ENCODE data around the gene ATP6V0E1. TPM values are rescaled to one million over a fixed set of nuclear protein-coding genes. Genes with fewer than 3 reads are reported as not detected.

The ATP6V0E1 gene
- total and polyA plus RNA-seq, 2 experiments from 2014 or later: 75.9 to 250 TPM

DNA sequence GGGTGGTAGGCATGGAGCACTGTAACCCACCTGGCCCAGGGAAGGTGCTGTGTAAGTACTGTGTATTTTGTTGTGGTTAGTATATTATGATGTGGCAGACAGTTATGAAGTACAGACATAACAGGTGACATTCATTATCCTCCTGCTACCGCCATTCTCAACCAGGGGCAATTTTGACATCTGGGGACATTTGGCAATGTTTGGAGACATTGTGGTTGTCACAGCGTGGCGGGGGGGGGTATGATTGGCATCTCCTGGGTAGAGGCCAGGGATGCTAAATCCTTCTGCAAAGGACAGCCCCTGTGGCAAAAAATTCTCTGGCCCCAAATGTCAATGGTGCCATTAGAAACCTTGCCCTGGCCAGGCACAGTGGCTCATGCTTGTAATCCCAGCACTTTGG is 34.1 kb upstream of the ATP6V0E1 start (continued):
- TF ChIP-seq, protein P1, sequence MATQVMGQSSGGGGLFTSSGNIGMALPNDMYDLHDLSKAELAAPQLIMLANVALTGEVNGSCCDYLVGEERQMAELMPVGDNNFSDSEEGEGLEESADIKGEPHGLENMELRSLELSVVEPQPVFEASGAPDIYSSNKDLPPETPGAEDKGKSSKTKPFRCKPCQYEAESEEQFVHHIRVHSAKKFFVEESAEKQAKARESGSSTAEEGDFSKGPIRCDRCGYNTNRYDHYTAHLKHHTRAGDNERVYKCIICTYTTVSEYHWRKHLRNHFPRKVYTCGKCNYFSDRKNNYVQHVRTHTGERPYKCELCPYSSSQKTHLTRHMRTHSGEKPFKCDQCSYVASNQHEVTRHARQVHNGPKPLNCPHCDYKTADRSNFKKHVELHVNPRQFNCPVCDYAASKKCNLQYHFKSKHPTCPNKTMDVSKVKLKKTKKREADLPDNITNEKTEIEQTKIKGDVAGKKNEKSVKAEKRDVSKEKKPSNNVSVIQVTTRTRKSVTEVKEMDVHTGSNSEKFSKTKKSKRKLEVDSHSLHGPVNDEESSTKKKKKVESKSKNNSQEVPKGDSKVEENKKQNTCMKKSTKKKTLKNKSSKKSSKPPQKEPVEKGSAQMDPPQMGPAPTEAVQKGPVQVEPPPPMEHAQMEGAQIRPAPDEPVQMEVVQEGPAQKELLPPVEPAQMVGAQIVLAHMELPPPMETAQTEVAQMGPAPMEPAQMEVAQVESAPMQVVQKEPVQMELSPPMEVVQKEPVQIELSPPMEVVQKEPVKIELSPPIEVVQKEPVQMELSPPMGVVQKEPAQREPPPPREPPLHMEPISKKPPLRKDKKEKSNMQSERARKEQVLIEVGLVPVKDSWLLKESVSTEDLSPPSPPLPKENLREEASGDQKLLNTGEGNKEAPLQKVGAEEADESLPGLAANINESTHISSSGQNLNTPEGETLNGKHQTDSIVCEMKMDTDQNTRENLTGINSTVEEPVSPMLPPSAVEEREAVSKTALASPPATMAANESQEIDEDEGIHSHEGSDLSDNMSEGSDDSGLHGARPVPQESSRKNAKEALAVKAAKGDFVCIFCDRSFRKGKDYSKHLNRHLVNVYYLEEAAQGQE (IDR thresholded peaks at IDR 0.05; ENCODE audit: unreplicated experiment): no peak
- TF ChIP-seq STAT1 (IDR thresholded peaks at IDR 0.05; ENCODE audit: unreplicated experiment): no peak

DNA sequence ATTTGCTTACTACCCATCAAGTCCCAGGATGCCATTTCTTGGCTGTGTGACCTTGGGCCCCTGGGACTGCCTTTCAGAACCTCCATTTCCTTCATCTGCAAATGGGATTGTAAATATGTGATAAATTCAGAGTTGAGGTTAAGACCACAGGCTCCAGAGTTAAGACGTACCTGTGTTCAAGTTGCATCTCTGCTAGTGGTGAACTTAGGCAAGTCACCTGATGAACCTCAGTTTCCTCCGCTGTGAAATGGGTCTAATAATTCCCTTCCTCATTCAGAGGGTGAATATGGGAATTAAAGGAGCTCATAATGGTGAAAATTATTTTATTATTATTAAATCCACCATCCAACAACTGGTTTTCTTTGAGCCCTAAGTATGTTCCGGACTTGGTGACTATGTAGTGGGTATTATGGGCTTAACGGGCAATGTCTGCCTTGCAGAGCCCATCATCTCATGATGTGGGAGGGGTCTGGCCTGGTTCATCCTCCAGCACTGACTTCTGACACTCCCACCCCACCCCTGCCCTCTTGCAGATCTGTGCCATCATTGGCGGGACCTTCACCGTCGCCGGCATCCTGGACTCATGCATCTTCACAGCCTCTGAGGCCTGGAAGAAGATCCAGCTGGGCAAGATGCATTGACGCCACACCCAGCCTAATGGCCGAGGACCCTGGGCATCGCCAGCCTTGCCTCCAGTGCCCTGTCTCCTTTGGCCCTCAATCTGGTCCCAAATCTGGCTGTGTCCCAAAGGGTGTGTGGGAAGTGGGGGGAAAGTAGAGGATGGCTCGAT is 33.2 kb upstream of the ATP6V0E1 start:
- no peak overlapping the region for H3K4me2 ChIP-seq
- Mint-ChIP-seq H3K27ac (no peak overlapping the region), H3K9me3 (no peaks in the 10 kb centered on the region), H3K4me3 (no peak overlapping the region), H3K27me3 (ENCODE audit: insufficient read depth, low read depth, poor library complexity) (peaks cover 10% of the 10 kb centered on the region), H3K4me1 (no peaks in the 10 kb centered on the region), H3K36me3 (ENCODE audit: low read depth) (peaks cover 18% of the 10 kb centered on the region)
- H2AFZ ChIP-seq: no peak overlapping the region
- H3K79me2 ChIP-seq (replicated peaks; ENCODE audit: insufficient read depth): no peaks in the 10 kb centered on the region
- no peak overlapping the region for H3K27ac ChIP-seq (ENCODE audit: low read depth)
- no peaks in the 10 kb centered on the region for H3K4me1 ChIP-seq (ENCODE audit: insufficient read depth)
- H3K4me3 ChIP-seq: no peak overlapping the region
- no peaks in the 10 kb centered on the region for H3K36me3 ChIP-seq (ENCODE audit: insufficient read depth)
- no peaks in the 10 kb centered on the region for H3K27me3 ChIP-seq (ENCODE audit: insufficient read depth)
- H3F3A ChIP-seq (replicated peaks; ENCODE audit: low read depth): no peaks in the 10 kb centered on the region
- peaks cover 4% of the 10 kb centered on the region; the same call in 1 of the 2 replicates for H4K20me1 ChIP-seq (replicated peaks; ENCODE audit: insufficient read depth)
- ATAC-seq (no peak), DNase-seq (ENCODE audit: low spot score) (no peak)
- H3K9me2 ChIP-seq (ENCODE audit: insufficient read depth): no peaks in the 10 kb centered on the region
- TF ChIP-seq, protein P2, sequence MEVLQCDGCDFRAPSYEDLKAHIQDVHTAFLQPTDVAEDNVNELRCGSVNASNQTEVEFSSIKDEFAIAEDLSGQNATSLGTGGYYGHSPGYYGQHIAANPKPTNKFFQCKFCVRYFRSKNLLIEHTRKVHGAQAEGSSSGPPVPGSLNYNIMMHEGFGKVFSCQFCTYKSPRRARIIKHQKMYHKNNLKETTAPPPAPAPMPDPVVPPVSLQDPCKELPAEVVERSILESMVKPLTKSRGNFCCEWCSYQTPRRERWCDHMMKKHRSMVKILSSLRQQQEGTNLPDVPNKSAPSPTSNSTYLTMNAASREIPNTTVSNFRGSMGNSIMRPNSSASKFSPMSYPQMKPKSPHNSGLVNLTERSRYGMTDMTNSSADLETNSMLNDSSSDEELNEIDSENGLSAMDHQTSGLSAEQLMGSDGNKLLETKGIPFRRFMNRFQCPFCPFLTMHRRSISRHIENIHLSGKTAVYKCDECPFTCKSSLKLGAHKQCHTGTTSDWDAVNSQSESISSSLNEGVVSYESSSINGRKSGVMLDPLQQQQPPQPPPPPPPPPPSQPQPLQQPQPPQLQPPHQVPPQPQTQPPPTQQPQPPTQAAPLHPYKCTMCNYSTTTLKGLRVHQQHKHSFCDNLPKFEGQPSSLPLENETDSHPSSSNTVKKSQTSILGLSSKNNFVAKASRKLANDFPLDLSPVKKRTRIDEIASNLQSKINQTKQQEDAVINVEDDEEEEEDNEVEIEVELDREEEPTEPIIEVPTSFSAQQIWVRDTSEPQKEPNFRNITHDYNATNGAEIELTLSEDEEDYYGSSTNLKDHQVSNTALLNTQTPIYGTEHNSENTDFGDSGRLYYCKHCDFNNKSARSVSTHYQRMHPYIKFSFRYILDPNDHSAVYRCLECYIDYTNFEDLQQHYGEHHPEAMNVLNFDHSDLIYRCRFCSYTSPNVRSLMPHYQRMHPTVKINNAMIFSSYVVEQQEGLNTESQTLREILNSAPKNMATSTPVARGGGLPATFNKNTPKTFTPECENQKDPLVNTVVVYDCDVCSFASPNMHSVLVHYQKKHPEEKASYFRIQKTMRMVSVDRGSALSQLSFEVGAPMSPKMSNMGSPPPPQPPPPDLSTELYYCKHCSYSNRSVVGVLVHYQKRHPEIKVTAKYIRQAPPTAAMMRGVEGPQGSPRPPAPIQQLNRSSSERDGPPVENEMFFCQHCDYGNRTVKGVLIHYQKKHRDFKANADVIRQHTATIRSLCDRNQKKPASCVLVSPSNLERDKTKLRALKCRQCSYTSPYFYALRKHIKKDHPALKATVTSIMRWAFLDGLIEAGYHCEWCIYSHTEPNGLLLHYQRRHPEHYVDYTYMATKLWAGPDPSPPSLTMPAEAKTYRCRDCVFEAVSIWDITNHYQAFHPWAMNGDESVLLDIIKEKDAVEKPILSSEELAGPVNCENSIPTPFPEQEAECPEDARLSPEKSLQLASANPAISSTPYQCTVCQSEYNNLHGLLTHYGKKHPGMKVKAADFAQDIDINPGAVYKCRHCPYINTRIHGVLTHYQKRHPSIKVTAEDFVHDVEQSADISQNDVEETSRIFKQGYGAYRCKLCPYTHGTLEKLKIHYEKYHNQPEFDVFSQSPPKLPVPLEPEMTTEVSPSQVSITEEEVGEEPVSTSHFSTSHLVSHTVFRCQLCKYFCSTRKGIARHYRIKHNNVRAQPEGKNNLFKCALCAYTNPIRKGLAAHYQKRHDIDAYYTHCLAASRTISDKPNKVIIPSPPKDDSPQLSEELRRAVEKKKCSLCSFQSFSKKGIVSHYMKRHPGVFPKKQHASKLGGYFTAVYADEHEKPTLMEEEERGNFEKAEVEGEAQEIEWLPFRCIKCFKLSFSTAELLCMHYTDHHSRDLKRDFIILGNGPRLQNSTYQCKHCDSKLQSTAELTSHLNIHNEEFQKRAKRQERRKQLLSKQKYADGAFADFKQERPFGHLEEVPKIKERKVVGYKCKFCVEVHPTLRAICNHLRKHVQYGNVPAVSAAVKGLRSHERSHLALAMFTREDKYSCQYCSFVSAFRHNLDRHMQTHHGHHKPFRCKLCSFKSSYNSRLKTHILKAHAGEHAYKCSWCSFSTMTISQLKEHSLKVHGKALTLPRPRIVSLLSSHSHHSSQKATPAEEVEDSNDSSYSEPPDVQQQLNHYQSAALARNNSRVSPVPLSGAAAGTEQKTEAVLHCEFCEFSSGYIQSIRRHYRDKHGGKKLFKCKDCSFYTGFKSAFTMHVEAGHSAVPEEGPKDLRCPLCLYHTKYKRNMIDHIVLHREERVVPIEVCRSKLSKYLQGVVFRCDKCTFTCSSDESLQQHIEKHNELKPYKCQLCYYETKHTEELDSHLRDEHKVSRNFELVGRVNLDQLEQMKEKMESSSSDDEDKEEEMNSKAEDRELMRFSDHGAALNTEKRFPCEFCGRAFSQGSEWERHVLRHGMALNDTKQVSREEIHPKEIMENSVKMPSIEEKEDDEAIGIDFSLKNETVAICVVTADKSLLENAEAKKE (CRISPR knock-in tag; IDR thresholded peaks at IDR 0.05): no peak
- no peak for TF ChIP-seq EZH2 (IDR thresholded peaks at IDR 0.05; ENCODE audit: low read depth, unreplicated experiment)
- no peak for TF ChIP-seq POLR2AphosphoS5 (IDR thresholded peaks at IDR 0.05; ENCODE audit: low read depth)
- no peak for TF ChIP-seq JUNB (IDR thresholded peaks at IDR 0.05; ENCODE audit: unreplicated experiment)
- TF ChIP-seq, protein P3, sequence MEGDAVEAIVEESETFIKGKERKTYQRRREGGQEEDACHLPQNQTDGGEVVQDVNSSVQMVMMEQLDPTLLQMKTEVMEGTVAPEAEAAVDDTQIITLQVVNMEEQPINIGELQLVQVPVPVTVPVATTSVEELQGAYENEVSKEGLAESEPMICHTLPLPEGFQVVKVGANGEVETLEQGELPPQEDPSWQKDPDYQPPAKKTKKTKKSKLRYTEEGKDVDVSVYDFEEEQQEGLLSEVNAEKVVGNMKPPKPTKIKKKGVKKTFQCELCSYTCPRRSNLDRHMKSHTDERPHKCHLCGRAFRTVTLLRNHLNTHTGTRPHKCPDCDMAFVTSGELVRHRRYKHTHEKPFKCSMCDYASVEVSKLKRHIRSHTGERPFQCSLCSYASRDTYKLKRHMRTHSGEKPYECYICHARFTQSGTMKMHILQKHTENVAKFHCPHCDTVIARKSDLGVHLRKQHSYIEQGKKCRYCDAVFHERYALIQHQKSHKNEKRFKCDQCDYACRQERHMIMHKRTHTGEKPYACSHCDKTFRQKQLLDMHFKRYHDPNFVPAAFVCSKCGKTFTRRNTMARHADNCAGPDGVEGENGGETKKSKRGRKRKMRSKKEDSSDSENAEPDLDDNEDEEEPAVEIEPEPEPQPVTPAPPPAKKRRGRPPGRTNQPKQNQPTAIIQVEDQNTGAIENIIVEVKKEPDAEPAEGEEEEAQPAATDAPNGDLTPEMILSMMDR (conservative IDR thresholded peaks at IDR 0.05; ENCODE audit: low read depth in 2 of 2): no peak
- no peak for TF ChIP-seq EZH2phosphoT487 (IDR thresholded peaks at IDR 0.05; ENCODE audit: unreplicated experiment)
- TF ChIP-seq, protein P4, sequence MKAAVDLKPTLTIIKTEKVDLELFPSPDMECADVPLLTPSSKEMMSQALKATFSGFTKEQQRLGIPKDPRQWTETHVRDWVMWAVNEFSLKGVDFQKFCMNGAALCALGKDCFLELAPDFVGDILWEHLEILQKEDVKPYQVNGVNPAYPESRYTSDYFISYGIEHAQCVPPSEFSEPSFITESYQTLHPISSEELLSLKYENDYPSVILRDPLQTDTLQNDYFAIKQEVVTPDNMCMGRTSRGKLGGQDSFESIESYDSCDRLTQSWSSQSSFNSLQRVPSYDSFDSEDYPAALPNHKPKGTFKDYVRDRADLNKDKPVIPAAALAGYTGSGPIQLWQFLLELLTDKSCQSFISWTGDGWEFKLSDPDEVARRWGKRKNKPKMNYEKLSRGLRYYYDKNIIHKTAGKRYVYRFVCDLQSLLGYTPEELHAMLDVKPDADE (IDR thresholded peaks at IDR 0.05): no peak

Measured in GM23338 (cell line).